Sigmoid colon (tissue), 4 donors: ENCODE data around the gene IL20RA.

Source experiments
- CTCF ChIP-seq, 4 experiments: fragments of 450-650 bp in 3 of 4; fragments of 200-600 bp in 1 of 4; IDR thresholded peaks; one replicate each; pipeline ENCODE4 v1.5.1; 2016 to 2019; ENCODE audit warnings: antibody characterized with exemption in 4 of 4, mild to moderate bottlenecking in 3 of 4, moderate library complexity in 2 of 4
- POLR2A ChIP-seq, 2 donors: fragments of 450-650 bp; IDR thresholded peaks; one replicate each; pipeline ENCODE4 v1.6.1; 2016; ENCODE audit warnings: antibody characterized with exemption in 2 of 2, mild to moderate bottlenecking in 2 of 2, moderate library complexity in 2 of 2
- POLR2AphosphoS5 ChIP-seq, 4 donors: sonication (generic); formaldehyde crosslinking; IDR thresholded peaks; one replicate each; pipeline ENCODE4 v1.6.1; 2017; ENCODE audit warnings: antibody characterized with exemption in 4 of 4

- no peak for TF ChIP-seq CTCF (IDR thresholded peaks at IDR 0.05)
- no peak for TF ChIP-seq POLR2A (IDR thresholded peaks at IDR 0.05)
- TF ChIP-seq POLR2AphosphoS5 (IDR thresholded peaks at IDR 0.05): no peak
Measured at GRCh38 chr6:137093183-137094069, 48.7 kb upstream of the IL20RA start.
